C1 segment of cervical spinal cord (tissue), 14 donors: ENCODE data around the gene RNLS.
A peak's percentile ranks its signal among the peaks of the same experiment; 100 is the strongest.

Source experiments
- DNase-seq, 14 donors: peaks; one replicate each; lab custom pipeline; 2025; lab: John Stamatoyannopoulos, UW

Gene RNLS

GRCh38 chr10:88431103-88431502, 152.0 kb downstream of the RNLS start:
- no peak for DNase-seq

GRCh38 chr10:88428976-88429375, 154.1 kb downstream of the RNLS start:
- DNase-seq, result no peak

GRCh38 chr10:88428442-88428841, 154.7 kb downstream of the RNLS start:
- DNase-seq, result no peak

GRCh38 chr10:88427024-88427423, 156.1 kb downstream of the RNLS start:
- DNase-seq, result no peak

- DNase-seq, result no peak
Measured at GRCh38 chr10:88424881-88425280, 158.2 kb downstream of the RNLS start.

GRCh38 chr10:88423732-88424131, 159.4 kb downstream of the RNLS start:
- DNase-seq, result no peak

GRCh38 chr10:88421590-88421989, 161.5 kb downstream of the RNLS start:
- no peak for DNase-seq

- no peak for DNase-seq
Measured at GRCh38 chr10:88418871-88419270, 164.2 kb downstream of the RNLS start.

GRCh38 chr10:88417387-88418030, 165.6 kb downstream of the RNLS start:
- DNase-seq, result no peak

- no peak for DNase-seq
Measured at GRCh38 chr10:88416801-88417200, 166.3 kb downstream of the RNLS start.

GRCh38 chr10:88415533-88416130, 167.5 kb downstream of the RNLS start:
- no peak for DNase-seq

GRCh38 chr10:88413412-88413811, 169.7 kb downstream of the RNLS start:
- no peak for DNase-seq

GRCh38 chr10:88411772-88412349, 171.3 kb downstream of the RNLS start:
- DNase-seq, result no peak

GRCh38 chr10:88409824-88410223, 173.3 kb downstream of the RNLS start:
- no peak for DNase-seq

GRCh38 chr10:88409236-88409635, 173.9 kb downstream of the RNLS start:
- no peak for DNase-seq

- DNase-seq, result no peak
Measured at GRCh38 chr10:88408096-88408495, 175.0 kb downstream of the RNLS start.

- DNase-seq, result no peak
Measured at GRCh38 chr10:88404133-88404532, 179.0 kb downstream of the RNLS start.

- DNase-seq, result no peak
Measured at GRCh38 chr10:88401671-88402347, 181.3 kb downstream of the RNLS start.

GRCh38 chr10:88399240-88399639, 183.9 kb downstream of the RNLS start:
- no peak for DNase-seq

- DNase-seq, result no peak
Measured at GRCh38 chr10:88395677-88396076, 187.4 kb downstream of the RNLS start.

GRCh38 chr10:88392222-88392621, 190.9 kb downstream of the RNLS start:
- no peak for DNase-seq

GRCh38 chr10:88390041-88390440, 193.1 kb downstream of the RNLS start:
- peak in 1 of 14 donors; percentile 64 for DNase-seq

- DNase-seq, result peak in 1 of 14 donors; percentile 71
Measured at GRCh38 chr10:88389456-88389855, 193.7 kb downstream of the RNLS start.
